B cell (primary cell): ENCODE data around the gene POLE. TPM values are rescaled to one million over a fixed set of nuclear protein-coding genes. Genes with fewer than 3 reads are reported as not detected.

Source experiments
- ATAC-seq: fragments of 200-7000 bp; cut with Tn5 transposase; one replicate; pipeline ENCODE4 v1.10.0; 2021; ENCODE audit warnings: low read depth, mild to moderate bottlenecking, moderate number of reproducible peaks, moderate library complexity
- CTCF ChIA-PET: fragments of 350-600 bp; sonication (Branson Sonifier 250); formaldehyde crosslinking; loops from one replicate; lab custom pipeline; 2021; ENCODE audit warnings: antibody characterized with exemption, inconsistent platforms; lab: Charles Lee
- POLR2A ChIA-PET: fragments of 350-600 bp; sonication (Branson Sonifier 250); formaldehyde crosslinking; loops from one replicate; lab custom pipeline; 2021; ENCODE audit warnings: antibody characterized with exemption; lab: Charles Lee
- DNase-seq: peaks from one replicate; pipeline ENCODE4 v3.0.0; 2013
- H2AFZ ChIP-seq: 2 replicates; pipeline ENCODE4 v1.6.1; 2012; ENCODE audit warnings: mild to moderate bottlenecking, low read depth, low read length; ENCODE audit not compliant: insufficient read depth, poor library complexity, severe bottlenecking
- H3K27ac ChIP-seq, 2 donors: 1 replicate in 1 of 2; 2 replicates in 1 of 2; pipeline ENCODE4 v1.5.1; 2012 to 2013; ENCODE audit warnings: low read length in 2 of 2, mild to moderate bottlenecking in 2 of 2, moderate library complexity in 1 of 2
- H3K27me3 ChIP-seq, 4 experiments: fragments of 200-600 bp in 1 of 4; sonication (generic) in 1 of 4; replicated peaks in 1 of 4; 1 replicate in 2 of 4; 2 replicates in 2 of 4; pipeline versions ENCODE4 v1.6.1 to v1.7.0; 2013 to 2016; ENCODE audit warnings: low read length in 3 of 4, mild to moderate bottlenecking in 2 of 4, mixed read lengths in 1 of 4, moderate library complexity in 1 of 4; ENCODE audit not compliant: insufficient read depth in 4 of 4, control insufficient read depth in 3 of 4; ENCODE audit errors: control extremely low read depth in 1 of 4
- H3K36me3 ChIP-seq, 2 experiments: replicated peaks in 1 of 2; 1 replicate in 1 of 2; 2 replicates in 1 of 2; pipeline versions ENCODE4 v1.6.1 to v1.7.1; 2013; ENCODE audit warnings: low read length in 1 of 2; ENCODE audit not compliant: insufficient read depth in 2 of 2, control insufficient read depth in 1 of 2; ENCODE audit errors: control extremely low read depth in 1 of 2, extremely low read depth in 1 of 2
- H3K4me1 ChIP-seq, 2 donors: fragments of 200-600 bp in 1 of 2; sonication (generic) in 1 of 2; 1 replicate in 1 of 2; 2 replicates in 1 of 2; pipeline versions ENCODE4 v1.5.1 to v1.6.1; 2013 to 2017; ENCODE audit warnings: low read length in 2 of 2; ENCODE audit not compliant: control insufficient read depth in 2 of 2, insufficient read depth in 2 of 2
- H3K4me2 ChIP-seq: replicated peaks from 2 replicates; pipeline ENCODE3; 2012; ENCODE audit warnings: mild to moderate bottlenecking, low read depth, low read length; ENCODE audit not compliant: poor library complexity, severe bottlenecking
- H3K4me3 ChIP-seq, 5 experiments: fragments of 200-600 bp in 1 of 5; sonication (generic) in 1 of 5; 1 replicate in 3 of 5; 2 replicates in 2 of 5; pipeline versions ENCODE4 v1.5.1 to v1.7.0; 2011 to 2016; ENCODE audit warnings: low read length in 4 of 5, mild to moderate bottlenecking in 4 of 5, low read depth in 2 of 5, control low read depth in 1 of 5, moderate library complexity in 1 of 5; ENCODE audit not compliant: insufficient read depth in 1 of 5; ENCODE audit errors: control extremely low read depth in 1 of 5, extremely low read depth in 1 of 5
- H3K79me2 ChIP-seq: fragments of 200-600 bp; sonication (generic); one replicate; pipeline ENCODE4 v1.6.0; 2016; ENCODE audit warnings: low read length; ENCODE audit not compliant: control insufficient read depth, insufficient read depth
- H3K9ac ChIP-seq: fragments of 200-600 bp; sonication (generic); 2 replicates; pipeline ENCODE4 v1.6.1; 2017; ENCODE audit warnings: mild to moderate bottlenecking, low read length, moderate library complexity
- H3K9me3 ChIP-seq, 3 donors: one replicate each; pipeline versions ENCODE4 v1.6.1 to v1.7.1; 2013; ENCODE audit warnings: low read length in 2 of 3; ENCODE audit not compliant: control insufficient read depth in 2 of 3, insufficient read depth in 1 of 3; ENCODE audit errors: control extremely low read depth in 1 of 3
- H4K20me1 ChIP-seq: 2 replicates; pipeline ENCODE4 v1.6.0; 2012; ENCODE audit warnings: mild to moderate bottlenecking, low read length; ENCODE audit not compliant: insufficient read depth, control insufficient read depth, poor library complexity, severe bottlenecking
- H3K27ac Mint-ChIP-seq: one replicate; pipeline ENCODE4 v1.8.0; 2021; ENCODE audit warnings: mixed read lengths
- H3K27me3 Mint-ChIP-seq: one replicate; pipeline ENCODE4 v1.8.0; 2021; ENCODE audit warnings: mixed read lengths
- H3K4me1 Mint-ChIP-seq: one replicate; pipeline ENCODE4 v1.8.0; 2021; ENCODE audit warnings: mixed read lengths
- H3K4me3 Mint-ChIP-seq: one replicate; pipeline ENCODE4 v1.8.0; 2021; ENCODE audit warnings: mixed read lengths
- H3K9me3 Mint-ChIP-seq: one replicate; pipeline ENCODE4 v1.8.0; 2022; ENCODE audit warnings: mixed read lengths; ENCODE audit not compliant: insufficient read depth
- EZH2 ChIP-seq: IDR thresholded peaks from 2 replicates; pipeline ENCODE4 v1.6.1; 2012; ENCODE audit warnings: borderline replicate concordance, low read depth, mild to moderate bottlenecking, moderate library complexity, low read length; ENCODE audit not compliant: insufficient read depth, poor library complexity, severe bottlenecking
- WGBS: methylation state at CpG from one replicate; pipeline ENCODE4 v1.1.5; 2013; ENCODE audit warnings: missing lambda C conversion rate; ENCODE audit not compliant: insufficient coverage; 5-methylcytosine and 5-hydroxymethylcytosine counted together
- intact Hi-C: fragments of 100-400 bp; cut with micrococcal nuclease; formaldehyde crosslinking; loops from one replicate; pipeline ENCODE4 v1.10.0; 2022
- polyA plus RNA-seq: library from polyadenylated mRNA; depleted of rRNA; stranded (reverse); fragments of >200 nt; gene quantifications from 2 replicates; pipeline ENCODE4 v1.2.3, GENCODE V29; 2012
- total RNA-seq, 2 donors: library from RNA; stranded (reverse); fragments of 120-200 nt in 1 of 2; gene quantifications; 1 replicate in 1 of 2; 2 replicates in 1 of 2; pipeline versions ENCODE4 v1.2.3 to v1.2.4, GENCODE V29; 2013 to 2022
- TF ChIP-seq, protein P1 (sequence below): fragments of 200-600 bp; IDR thresholded peaks from one replicate; pipeline ENCODE4 v1.8.0; 2022; ENCODE audit warnings: antibody characterized with exemption, mild to moderate bottlenecking

The POLE gene
- total and polyA plus RNA-seq, 2 donors (not counting 1 experiment from before 2014, with no cell fraction given), result 32.0 to 62.0 TPM

DNA sequence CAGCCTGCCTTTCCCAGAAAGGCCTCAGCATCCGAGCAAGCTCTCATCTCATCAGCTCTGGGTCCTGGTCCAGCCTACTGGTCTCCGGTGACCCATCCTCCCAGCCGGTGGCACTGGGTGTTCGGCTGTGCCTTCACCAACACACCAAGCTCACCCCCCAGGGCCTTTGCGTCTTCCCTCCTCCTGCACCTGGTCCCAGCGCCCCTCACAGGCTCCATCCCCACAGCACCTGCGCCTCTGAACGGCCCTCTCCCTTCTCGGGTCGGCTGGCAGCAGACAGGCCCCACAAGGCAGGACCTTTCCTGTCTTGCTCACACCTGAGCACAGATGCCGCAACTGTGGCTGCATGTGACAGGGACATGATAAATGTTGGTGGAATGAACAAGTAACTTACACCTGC is 55.5 kb downstream of the POLE start:
- H3K4me3 Mint-ChIP-seq, result no peak overlapping the region

DNA sequence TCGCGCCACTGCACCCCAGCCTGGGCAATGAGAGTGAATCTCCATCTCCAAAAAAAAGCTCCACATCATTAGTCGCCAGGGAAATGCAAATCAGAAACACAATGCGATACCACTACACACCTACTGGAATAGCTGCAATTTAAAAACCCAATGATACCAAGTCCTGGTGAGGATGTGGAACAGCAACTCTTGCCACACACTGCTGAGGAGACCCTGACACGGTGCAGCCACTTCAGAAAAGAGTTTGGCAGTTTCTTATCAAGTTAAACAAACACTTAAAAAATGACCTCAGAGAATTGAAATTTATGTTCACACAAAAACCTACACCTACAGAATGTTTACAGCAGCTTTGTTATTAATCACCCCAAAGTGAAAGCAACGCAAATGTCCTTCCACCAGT is 56.5 kb downstream of the POLE start:
- no peak overlapping the region for H3K27ac Mint-ChIP-seq
- H3K4me2 ChIP-seq, result no peak overlapping the region
- no peaks in the 10 kb centered on the region for H3K79me2 ChIP-seq
- TF ChIP-seq, protein P1, sequence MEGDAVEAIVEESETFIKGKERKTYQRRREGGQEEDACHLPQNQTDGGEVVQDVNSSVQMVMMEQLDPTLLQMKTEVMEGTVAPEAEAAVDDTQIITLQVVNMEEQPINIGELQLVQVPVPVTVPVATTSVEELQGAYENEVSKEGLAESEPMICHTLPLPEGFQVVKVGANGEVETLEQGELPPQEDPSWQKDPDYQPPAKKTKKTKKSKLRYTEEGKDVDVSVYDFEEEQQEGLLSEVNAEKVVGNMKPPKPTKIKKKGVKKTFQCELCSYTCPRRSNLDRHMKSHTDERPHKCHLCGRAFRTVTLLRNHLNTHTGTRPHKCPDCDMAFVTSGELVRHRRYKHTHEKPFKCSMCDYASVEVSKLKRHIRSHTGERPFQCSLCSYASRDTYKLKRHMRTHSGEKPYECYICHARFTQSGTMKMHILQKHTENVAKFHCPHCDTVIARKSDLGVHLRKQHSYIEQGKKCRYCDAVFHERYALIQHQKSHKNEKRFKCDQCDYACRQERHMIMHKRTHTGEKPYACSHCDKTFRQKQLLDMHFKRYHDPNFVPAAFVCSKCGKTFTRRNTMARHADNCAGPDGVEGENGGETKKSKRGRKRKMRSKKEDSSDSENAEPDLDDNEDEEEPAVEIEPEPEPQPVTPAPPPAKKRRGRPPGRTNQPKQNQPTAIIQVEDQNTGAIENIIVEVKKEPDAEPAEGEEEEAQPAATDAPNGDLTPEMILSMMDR, result no peak
- TF ChIP-seq EZH2, result no peak
- H3K4me1 Mint-ChIP-seq, result peaks cover 20% of the 10 kb centered on the region
- intact Hi-C loops, result no loop called here
- no peaks in the 10 kb centered on the region for H3K9me3 Mint-ChIP-seq
- no peak for DNase-seq
- peaks cover 0 to 25% of the 10 kb centered on the region in 2 donors for H3K4me1 ChIP-seq
- H3K27me3 ChIP-seq, result no peaks in the 10 kb centered on the region
- H3K4me3 ChIP-seq, result no peak overlapping the region
- no peaks in the 10 kb centered on the region for H3K9me3 ChIP-seq
- H3K27me3 Mint-ChIP-seq, result no peaks in the 10 kb centered on the region
- H2AFZ ChIP-seq, result no peak overlapping the region
- no peak overlapping the region for H3K9ac ChIP-seq
- peaks cover 3 to 20% of the 10 kb centered on the region in 2 experiments for H3K36me3 ChIP-seq
- CTCF ChIA-PET, result interaction anchor here (0.9 to 2.8 kb wide), 2 partner anchors 8 to 16 kb away, joined by 3 to 10 read pairs; no protein-coding TSS in a partner anchor
- no peak overlapping the region for H3K4me3 Mint-ChIP-seq
- H4K20me1 ChIP-seq, result no peaks in the 10 kb centered on the region
- ATAC-seq, result no peak
- POLR2A ChIA-PET, result no interaction called here
- H3K27ac ChIP-seq, result no peak overlapping the region
- WGBS, result 97% methylated on average over 6 of the region's 6 CpGs

More for the DNA sequence above, 55.5 kb downstream of the POLE start:
- H4K20me1 ChIP-seq, result no peaks in the 10 kb centered on the region
- no peak overlapping the region for H2AFZ ChIP-seq
- peaks cover 3 to 23% of the 10 kb centered on the region in 2 experiments for H3K36me3 ChIP-seq
- no peak overlapping the region for H3K4me3 ChIP-seq
- Mint-ChIP-seq H3K27ac (no peak overlapping the region), H3K9me3 (no peaks in the 10 kb centered on the region), H3K4me1 (peaks cover 20% of the 10 kb centered on the region), H3K27me3 (no peaks in the 10 kb centered on the region)
- ChIA-PET CTCF (no interaction called here), POLR2A (no interaction called here)
- no peaks in the 10 kb centered on the region for H3K79me2 ChIP-seq
- H3K9ac ChIP-seq, result no peak overlapping the region
- DNase-seq (no peak), ATAC-seq (no peak)
- no peak for TF ChIP-seq EZH2
- H3K4me2 ChIP-seq, result no peak overlapping the region
- H3K9me3 ChIP-seq, result no peaks in the 10 kb centered on the region
- intact Hi-C loops, result no loop called here
- peaks cover 0 to 25% of the 10 kb centered on the region in 2 donors for H3K4me1 ChIP-seq
- H3K27me3 ChIP-seq, result no peaks in the 10 kb centered on the region
- 100% methylated on average over 8 of the region's 11 CpGs for WGBS
- H3K27ac ChIP-seq, result no peak overlapping the region
